Dermis lymphatic vessel endothelial cell (primary cell): ENCODE results near the gene ADNP2. TPM values are rescaled to one million over a fixed set of nuclear protein-coding genes. Genes with fewer than 3 reads are reported as not detected.

Experiments used
- total RNA-seq: library from RNA; depleted of rRNA; stranded (reverse); fragments of >200 nt; gene quantifications from 2 replicates; pipeline ENCODE4 v1.2.1, GENCODE V29; 2014

ADNP2 gene, protein sequence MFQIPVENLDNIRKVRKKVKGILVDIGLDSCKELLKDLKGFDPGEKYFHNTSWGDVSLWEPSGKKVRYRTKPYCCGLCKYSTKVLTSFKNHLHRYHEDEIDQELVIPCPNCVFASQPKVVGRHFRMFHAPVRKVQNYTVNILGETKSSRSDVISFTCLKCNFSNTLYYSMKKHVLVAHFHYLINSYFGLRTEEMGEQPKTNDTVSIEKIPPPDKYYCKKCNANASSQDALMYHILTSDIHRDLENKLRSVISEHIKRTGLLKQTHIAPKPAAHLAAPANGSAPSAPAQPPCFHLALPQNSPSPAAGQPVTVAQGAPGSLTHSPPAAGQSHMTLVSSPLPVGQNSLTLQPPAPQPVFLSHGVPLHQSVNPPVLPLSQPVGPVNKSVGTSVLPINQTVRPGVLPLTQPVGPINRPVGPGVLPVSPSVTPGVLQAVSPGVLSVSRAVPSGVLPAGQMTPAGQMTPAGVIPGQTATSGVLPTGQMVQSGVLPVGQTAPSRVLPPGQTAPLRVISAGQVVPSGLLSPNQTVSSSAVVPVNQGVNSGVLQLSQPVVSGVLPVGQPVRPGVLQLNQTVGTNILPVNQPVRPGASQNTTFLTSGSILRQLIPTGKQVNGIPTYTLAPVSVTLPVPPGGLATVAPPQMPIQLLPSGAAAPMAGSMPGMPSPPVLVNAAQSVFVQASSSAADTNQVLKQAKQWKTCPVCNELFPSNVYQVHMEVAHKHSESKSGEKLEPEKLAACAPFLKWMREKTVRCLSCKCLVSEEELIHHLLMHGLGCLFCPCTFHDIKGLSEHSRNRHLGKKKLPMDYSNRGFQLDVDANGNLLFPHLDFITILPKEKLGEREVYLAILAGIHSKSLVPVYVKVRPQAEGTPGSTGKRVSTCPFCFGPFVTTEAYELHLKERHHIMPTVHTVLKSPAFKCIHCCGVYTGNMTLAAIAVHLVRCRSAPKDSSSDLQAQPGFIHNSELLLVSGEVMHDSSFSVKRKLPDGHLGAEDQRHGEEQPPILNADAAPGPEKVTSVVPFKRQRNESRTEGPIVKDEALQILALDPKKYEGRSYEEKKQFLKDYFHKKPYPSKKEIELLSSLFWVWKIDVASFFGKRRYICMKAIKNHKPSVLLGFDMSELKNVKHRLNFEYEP
- total RNA-seq = 16.7 and 18.0 TPM in 2 replicates

DNA sequence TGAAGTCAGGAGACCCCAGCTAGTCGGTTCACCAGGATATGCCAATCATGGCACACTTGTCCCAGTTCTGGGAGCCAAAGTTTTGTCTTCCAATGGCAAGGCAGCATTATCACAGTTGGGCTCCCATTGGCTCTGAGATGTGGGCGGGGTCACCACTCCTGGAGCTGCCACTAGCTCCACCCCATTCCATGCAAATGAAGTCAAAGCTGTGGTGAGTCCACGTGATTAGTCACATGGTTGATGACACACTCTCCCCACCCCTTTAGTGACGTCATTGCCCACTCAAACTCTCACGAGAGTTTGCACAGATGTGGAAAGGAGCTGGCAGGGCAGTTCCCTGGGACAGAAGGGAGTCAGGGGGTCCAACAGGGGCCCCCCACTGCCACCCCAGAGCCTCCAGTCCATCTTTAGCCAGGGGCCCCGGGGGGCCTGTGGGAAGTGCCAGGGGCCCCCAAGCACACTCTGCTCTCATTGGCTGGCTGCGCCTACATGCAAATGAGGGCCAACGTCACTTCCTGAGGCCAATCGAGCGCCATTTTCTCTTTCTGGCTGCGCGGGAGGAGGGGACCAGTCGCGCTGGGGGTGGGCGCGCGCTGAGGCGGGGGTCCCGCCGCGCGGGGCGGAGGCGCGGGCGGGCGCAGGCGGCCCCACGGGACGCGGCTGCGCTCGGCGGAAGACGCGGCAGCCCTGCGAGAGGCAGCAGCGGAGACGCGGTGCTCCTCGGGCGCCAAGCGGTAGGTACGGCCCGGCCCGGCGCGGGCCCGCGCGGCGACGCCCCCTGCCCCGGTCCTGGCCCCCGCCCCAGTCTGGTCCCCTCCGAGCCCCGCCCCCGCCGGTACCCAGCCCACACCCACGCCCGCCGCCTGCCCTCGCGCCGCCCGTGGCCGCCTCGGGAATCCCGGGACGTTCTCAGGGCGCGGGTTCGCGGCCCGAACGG, at the start of gene ADNP2:
ADNP2 (plus strand) TSS at position 524 of the 937 bp plus-strand sequence. CDS start 8,281 bp downstream, outside the sequence.

Other genes starting within 250 kb of the ADNP2 start
- gene SLC66A2, start 157.6 kb upstream of the ADNP2 start, total RNA-seq = 39.0 and 40.0 TPM in 2 replicates
- gene HSBP1L1, start 144.6 kb upstream of the ADNP2 start, total RNA-seq = 3.0 and 4.3 TPM in 2 replicates
- 37.1 and 46.3 TPM in 2 replicates for gene TXNL4A, start 120.7 kb upstream of the ADNP2 start, total RNA-seq
- gene RBFA, start 74.8 kb upstream of the ADNP2 start, total RNA-seq = 32.1 and 42.8 TPM in 2 replicates
- 66.8 and 69.8 TPM in 2 replicates for gene PARD6G, start 138.3 kb downstream of the ADNP2 start, total RNA-seq